ENCODE data around the gene SRGN. TPM values are rescaled to one million over a fixed set of nuclear protein-coding genes. Genes with fewer than 3 reads are reported as not detected.

Gene SRGN
- total RNA-seq, 4 donors from 2014 or later, result 19.4 to 113 (median 28.1) TPM

DNA sequence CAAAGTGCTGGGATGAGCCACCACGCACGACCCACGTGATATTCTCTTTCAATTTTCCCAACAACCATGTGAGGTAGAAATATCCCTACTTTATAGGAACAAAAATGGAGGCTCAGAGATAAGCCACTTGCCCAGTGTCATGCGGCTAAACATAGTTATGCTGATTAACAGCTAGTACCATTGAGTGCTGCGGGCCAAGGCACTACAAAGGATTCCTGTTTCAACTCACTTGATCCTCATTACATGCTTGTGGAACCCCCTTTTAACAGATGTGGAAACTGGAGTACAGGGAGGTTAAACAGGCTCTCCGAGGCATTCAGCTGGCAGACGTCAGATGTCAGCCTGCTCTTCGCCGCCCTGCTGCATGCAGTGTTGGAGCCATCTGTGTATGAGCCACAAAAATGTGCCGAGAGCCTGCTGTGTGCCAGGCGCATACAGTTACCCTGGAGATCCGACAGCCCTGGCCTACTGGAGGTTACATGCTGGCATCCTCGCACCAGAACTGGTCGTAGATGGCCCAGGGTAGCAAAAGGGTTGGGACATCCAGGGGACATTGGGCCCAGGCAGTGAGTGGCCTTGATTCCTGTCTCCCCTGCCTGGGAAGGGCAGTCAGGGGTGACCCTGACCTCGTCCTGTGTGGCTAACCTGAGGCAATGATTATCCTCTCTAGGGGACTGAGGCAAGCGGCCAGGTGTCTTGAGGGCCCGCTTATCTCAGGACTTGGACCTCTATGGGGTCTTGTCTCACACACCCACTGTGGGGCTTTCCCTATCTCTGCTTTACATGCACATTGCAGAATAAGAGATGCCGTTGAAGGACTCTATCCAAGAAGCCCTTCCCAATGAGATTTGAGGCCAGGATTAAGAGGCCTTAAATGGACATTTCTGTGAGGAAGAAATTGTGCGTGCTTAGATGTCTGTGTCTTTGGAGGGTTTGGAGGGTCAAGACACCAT, 18.5 kb upstream of the SRGN start:
- Histone ChIP-seq H3K4me3 (no peak overlapping the region), H3K9me3 (no peaks in the 10 kb centered on the region), H3K4me1 (no peaks in the 10 kb centered on the region), H3K36me3 (no peaks in the 10 kb centered on the region), H3K27ac (no peak overlapping the region), H3K27me3 (no peaks in the 10 kb centered on the region)
- DNase-seq, result no peak
- no peak for TF ChIP-seq POLR2A (IDR thresholded peaks at IDR 0.05)
- TF ChIP-seq, protein P1, sequence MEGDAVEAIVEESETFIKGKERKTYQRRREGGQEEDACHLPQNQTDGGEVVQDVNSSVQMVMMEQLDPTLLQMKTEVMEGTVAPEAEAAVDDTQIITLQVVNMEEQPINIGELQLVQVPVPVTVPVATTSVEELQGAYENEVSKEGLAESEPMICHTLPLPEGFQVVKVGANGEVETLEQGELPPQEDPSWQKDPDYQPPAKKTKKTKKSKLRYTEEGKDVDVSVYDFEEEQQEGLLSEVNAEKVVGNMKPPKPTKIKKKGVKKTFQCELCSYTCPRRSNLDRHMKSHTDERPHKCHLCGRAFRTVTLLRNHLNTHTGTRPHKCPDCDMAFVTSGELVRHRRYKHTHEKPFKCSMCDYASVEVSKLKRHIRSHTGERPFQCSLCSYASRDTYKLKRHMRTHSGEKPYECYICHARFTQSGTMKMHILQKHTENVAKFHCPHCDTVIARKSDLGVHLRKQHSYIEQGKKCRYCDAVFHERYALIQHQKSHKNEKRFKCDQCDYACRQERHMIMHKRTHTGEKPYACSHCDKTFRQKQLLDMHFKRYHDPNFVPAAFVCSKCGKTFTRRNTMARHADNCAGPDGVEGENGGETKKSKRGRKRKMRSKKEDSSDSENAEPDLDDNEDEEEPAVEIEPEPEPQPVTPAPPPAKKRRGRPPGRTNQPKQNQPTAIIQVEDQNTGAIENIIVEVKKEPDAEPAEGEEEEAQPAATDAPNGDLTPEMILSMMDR (IDR thresholded peaks at IDR 0.05), result no peak

GRCh38 chr10:69070951-69071350, 17.0 kb upstream of the SRGN start:
- TF ChIP-seq, protein P1 (IDR thresholded peaks at IDR 0.05), result no peak
- no peak for TF ChIP-seq POLR2A (IDR thresholded peaks at IDR 0.05)
- Histone ChIP-seq H3K27me3 (no peaks in the 10 kb centered on the region), H3K4me1 (no peaks in the 10 kb centered on the region), H3K36me3 (no peaks in the 10 kb centered on the region), H3K4me3 (no peak overlapping the region), H3K27ac (no peak overlapping the region), H3K9me3 (no peaks in the 10 kb centered on the region)
- no peak for DNase-seq

- Histone ChIP-seq H3K36me3 (no peaks in the 10 kb centered on the region), H3K27me3 (no peaks in the 10 kb centered on the region), H3K4me1 (no peaks in the 10 kb centered on the region), H3K27ac (no peak overlapping the region), H3K4me3 (no peak overlapping the region), H3K9me3 (no peaks in the 10 kb centered on the region)
- TF ChIP-seq POLR2A (IDR thresholded peaks at IDR 0.05), result no peak
- TF ChIP-seq, protein P1 (IDR thresholded peaks at IDR 0.05), result no peak
- no peak for DNase-seq
Observed at GRCh38 chr10:69071610-69072009, 16.3 kb upstream of the SRGN start.

DNA sequence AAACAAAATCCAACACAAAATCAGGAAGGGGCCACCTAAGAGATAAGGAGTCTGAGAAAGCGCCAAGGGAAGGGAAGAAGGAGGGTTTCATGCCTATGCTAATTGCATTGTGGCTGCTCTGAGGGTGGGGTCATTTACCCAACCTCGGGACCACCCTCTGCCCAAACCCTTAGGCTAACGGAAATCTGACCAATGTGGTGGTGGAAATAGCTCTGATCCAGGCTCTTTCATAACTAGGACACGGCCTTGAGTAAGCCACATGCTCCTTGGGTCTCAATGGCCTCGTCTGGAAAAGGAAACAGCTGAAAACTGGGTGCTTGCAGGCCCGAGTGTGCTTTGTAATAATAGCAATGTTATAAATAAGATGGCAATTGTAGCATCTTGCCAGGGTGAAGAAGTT, 14.9 kb upstream of the SRGN start:
- Histone ChIP-seq H3K4me1 (no peaks in the 10 kb centered on the region), H3K27me3 (no peaks in the 10 kb centered on the region), H3K9me3 (no peaks in the 10 kb centered on the region), H3K4me3 (no peak overlapping the region), H3K36me3 (no peaks in the 10 kb centered on the region), H3K27ac (no peak overlapping the region)
- no peak for DNase-seq
- TF ChIP-seq, protein P1 (IDR thresholded peaks at IDR 0.05), result no peak
- no peak for TF ChIP-seq POLR2A (IDR thresholded peaks at IDR 0.05)

DNA sequence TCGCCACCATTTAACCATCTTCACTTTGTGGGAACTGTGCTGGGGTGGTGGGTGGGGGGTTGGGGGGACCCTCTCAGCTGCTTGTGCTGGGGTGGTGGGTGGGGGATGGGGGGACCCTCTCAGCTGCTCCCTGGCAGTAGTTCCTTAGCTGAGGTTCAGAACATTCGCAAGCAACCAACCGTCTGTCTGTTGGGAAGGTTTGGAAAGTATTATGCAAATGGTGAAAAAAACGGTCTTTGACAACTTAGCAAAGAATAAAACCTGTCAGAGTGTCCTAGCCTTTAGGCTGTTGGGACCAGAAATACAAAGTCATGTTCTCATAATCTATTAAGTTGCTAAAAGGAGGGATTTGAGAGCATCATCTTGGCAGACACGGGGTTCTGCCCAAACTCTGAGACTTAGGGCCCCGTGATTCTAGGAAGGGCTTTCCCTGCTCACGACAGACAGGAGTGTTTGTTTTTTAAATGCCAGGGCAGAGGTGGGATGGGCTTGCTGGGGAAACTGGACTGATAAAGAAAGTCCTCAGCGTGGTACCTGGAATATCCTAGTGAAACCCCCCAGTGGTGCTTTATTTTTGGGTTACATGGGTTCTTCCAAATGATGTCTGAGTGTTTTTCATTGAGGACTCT, 14.1 kb upstream of the SRGN start:
- TF ChIP-seq, protein P1 (IDR thresholded peaks at IDR 0.05), result no peak
- no peak for TF ChIP-seq POLR2A (IDR thresholded peaks at IDR 0.05)
- Histone ChIP-seq H3K4me3 (no peak overlapping the region), H3K27me3 (no peaks in the 10 kb centered on the region), H3K36me3 (no peaks in the 10 kb centered on the region), H3K4me1 (no peaks in the 10 kb centered on the region), H3K9me3 (no peaks in the 10 kb centered on the region), H3K27ac (no peak overlapping the region)
- DNase-seq, result no peak

All from Peyer's patch (tissue), 4 donors.